Bronchial smooth muscle cell (primary cell): ENCODE results near the gene TMEM132D. TPM values are rescaled to one million over a fixed set of nuclear protein-coding genes. Genes with fewer than 3 reads are reported as not detected.

Experiments
- total RNA-seq: library from RNA; depleted of rRNA; stranded (reverse); fragments of >200 nt; gene quantifications from 2 replicates; pipeline ENCODE4 v1.2.1, GENCODE V29; 2014

Gene TMEM132D
- total RNA-seq: under 0.01 TPM in 1 of 2 replicates, not detected in the other

GRCh38 chr12:129903956-129904829 is at the start of gene TMEM132D:
TMEM132D (minus strand) TSS chr12:129904025.

